GM23338 (cell line): ENCODE data around the gene KCTD19. TPM values are rescaled to one million over a fixed set of nuclear protein-coding genes. Genes with fewer than 3 reads are reported as not detected.

Experiments used
- ATAC-seq: fragments of 200-7000 bp; cut with Tn5 transposase; 3 replicates; pipeline ENCODE4 v1.9.1; 2020
- DNase-seq: peaks from one replicate; pipeline ENCODE4 v3.0.0-alpha.2; 2015; ENCODE audit warnings: low spot score
- H2AFZ ChIP-seq: fragments of 200-600 bp; sonication (generic); 2 replicates; pipeline ENCODE4 v1.8.0; 2016; ENCODE audit warnings: antibody characterized with exemption, mild to moderate bottlenecking, moderate library complexity
- H3F3A ChIP-seq: fragments of 200-600 bp; sonication (generic); replicated peaks from 2 replicates; pipeline ENCODE4 v1.8.0; 2017; ENCODE audit warnings: antibody characterized with exemption, mixed run types, low read depth
- H3K27ac ChIP-seq: fragments of 200-600 bp; sonication (generic); 2 replicates; pipeline ENCODE4 v1.6.1; 2016; ENCODE audit warnings: low read depth
- H3K27me3 ChIP-seq: fragments of 200-600 bp; sonication (generic); 2 replicates; pipeline ENCODE4 v1.8.0; 2016; ENCODE audit warnings: mild to moderate bottlenecking, mixed run types, moderate library complexity; ENCODE audit not compliant: insufficient read depth
- H3K36me3 ChIP-seq: fragments of 200-600 bp; sonication (generic); 2 replicates; pipeline ENCODE4 v1.8.0; 2016; ENCODE audit warnings: mild to moderate bottlenecking; ENCODE audit not compliant: insufficient read depth
- H3K4me1 ChIP-seq: fragments of 200-600 bp; sonication (generic); 2 replicates; pipeline ENCODE4 v1.8.0; 2016; ENCODE audit warnings: mild to moderate bottlenecking, moderate library complexity; ENCODE audit not compliant: insufficient read depth
- H3K4me2 ChIP-seq: fragments of 200-600 bp; sonication (generic); 2 replicates; pipeline ENCODE4 v1.7.1; 2017; ENCODE audit warnings: mixed run types
- H3K4me3 ChIP-seq: fragments of 200-600 bp; sonication (generic); 2 replicates; pipeline ENCODE4 v1.6.1; 2016; ENCODE audit warnings: mixed run types
- H3K79me2 ChIP-seq: fragments of 200-600 bp; sonication (generic); replicated peaks from 2 replicates; pipeline ENCODE4 v1.8.0; 2017; ENCODE audit warnings: mild to moderate bottlenecking; ENCODE audit not compliant: insufficient read depth
- H3K9me2 ChIP-seq: fragments of 200-600 bp; sonication (generic); 2 replicates; pipeline ENCODE4 v1.8.0; 2017; ENCODE audit not compliant: insufficient read depth
- H4K20me1 ChIP-seq: fragments of 200-600 bp; sonication (generic); replicated peaks from 2 replicates; pipeline ENCODE4 v1.8.0; 2017; ENCODE audit warnings: mild to moderate bottlenecking; ENCODE audit not compliant: insufficient read depth
- H3K27ac Mint-ChIP-seq: 2 replicates; pipeline ENCODE4 v1.8.0; 2020; ENCODE audit warnings: inconsistent platforms, mild to moderate bottlenecking, moderate library complexity, mixed read lengths
- H3K27me3 Mint-ChIP-seq: 3 replicates; pipeline ENCODE4 v1.8.0; 2022; ENCODE audit warnings: low read depth, mild to moderate bottlenecking, moderate library complexity, mixed read lengths, inconsistent platforms; ENCODE audit not compliant: insufficient read depth, poor library complexity
- H3K36me3 Mint-ChIP-seq: 3 replicates; pipeline ENCODE4 v1.8.0; 2021; ENCODE audit warnings: low read depth, mild to moderate bottlenecking, inconsistent platforms, moderate library complexity, mixed read lengths
- H3K4me1 Mint-ChIP-seq: 3 replicates; pipeline ENCODE4 v1.8.0; 2020; ENCODE audit warnings: mild to moderate bottlenecking, inconsistent platforms, mixed read lengths
- H3K4me3 Mint-ChIP-seq: 3 replicates; pipeline ENCODE4 v1.8.0; 2021; ENCODE audit warnings: moderate library complexity, mild to moderate bottlenecking, inconsistent platforms, mixed read lengths
- H3K9me3 Mint-ChIP-seq: 3 replicates; pipeline ENCODE4 v1.8.0; 2020; ENCODE audit warnings: moderate library complexity, mild to moderate bottlenecking, inconsistent platforms, mixed read lengths
- EZH2 ChIP-seq: fragments of 200-600 bp; sonication (generic); IDR thresholded peaks from one replicate; pipeline ENCODE4 v1.8.0; 2017; ENCODE audit warnings: antibody characterized with exemption, mild to moderate bottlenecking, low read depth; ENCODE audit not compliant: unreplicated experiment
- EZH2phosphoT487 ChIP-seq: fragments of 200-600 bp; sonication (generic); IDR thresholded peaks from one replicate; pipeline ENCODE4 v1.8.1; 2018; ENCODE audit warnings: antibody characterized with exemption; ENCODE audit not compliant: unreplicated experiment
- NANOG ChIP-seq: IDR thresholded peaks from 2 replicates; pipeline ENCODE4 v1.6.1; 2016; ENCODE audit warnings: antibody characterized with exemption, borderline replicate concordance
- STAT1 ChIP-seq: IDR thresholded peaks from one replicate; pipeline ENCODE4 v1.6.1; 2016; ENCODE audit warnings: antibody characterized with exemption; ENCODE audit not compliant: unreplicated experiment
- ZNF114 ChIP-seq: fragments of 250-450 bp; sonication (Bioruptor Pico); IDR thresholded peaks from 2 replicates; pipeline ENCODE4 v1.5.0; 2020; ENCODE audit warnings: mild to moderate bottlenecking, moderate library complexity
- polyA plus RNA-seq: library from polyadenylated mRNA; unstranded; fragments of >200 nt; fragmentation: Nextera tagmentation; extraction: Ambion mirVana; gene quantifications from 2 replicates; pipeline ENCODE4 v1.2.1, GENCODE V29; 2016
- total RNA-seq: library from RNA; depleted of rRNA; stranded (reverse); fragments of >200 nt; shearing (Covaris generic); gene quantifications from 2 replicates; pipeline ENCODE4 v1.2.3, GENCODE V29; 2014
- TF ChIP-seq, protein P1 (sequence below): IDR thresholded peaks from 2 replicates; pipeline ENCODE4 v1.6.1; 2016; ENCODE audit warnings: antibody characterized with exemption
- TF ChIP-seq, protein P2 (sequence below): fragments of 250-450 bp; sonication (Bioruptor Pico); IDR thresholded peaks from 2 replicates; pipeline ENCODE4 v1.5.0; 2020; ENCODE audit warnings: mild to moderate bottlenecking, moderate library complexity
- TF ChIP-seq, protein P3 (sequence below), 2 experiments: fragments of 200-600 bp in 1 of 2; sonication (generic) in 1 of 2; conservative IDR thresholded peaks; 2 replicates each; pipeline versions ENCODE4 v1.5.1 to v1.6.1; 2016 to 2017; ENCODE audit warnings: antibody characterized with exemption in 2 of 2, low read depth in 2 of 2, mild to moderate bottlenecking in 2 of 2, moderate library complexity in 1 of 2

The KCTD19 gene
- total and polyA plus RNA-seq, 2 experiments from 2014 or later, result 0.31 to 0.65 TPM

DNA sequence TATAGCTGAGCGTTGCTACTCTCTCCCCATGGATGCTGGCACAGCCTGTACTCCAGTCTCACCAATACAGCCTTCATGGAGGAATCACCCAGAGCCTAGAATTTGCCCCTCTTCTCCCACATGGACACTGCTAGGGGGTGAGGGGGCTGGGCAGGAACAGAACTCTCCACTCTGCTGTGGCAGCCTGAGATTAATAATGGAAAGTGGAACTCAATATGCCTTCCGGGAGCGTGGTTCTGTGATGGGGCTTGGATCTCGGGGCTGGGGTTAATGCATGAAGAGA is 76.6 kb downstream of the KCTD19 start (continued):
- TF ChIP-seq NANOG (no peak), EZH2phosphoT487 (no peak), ZNF114 (CRISPR knock-in tag) (no peak), STAT1 (no peak)

DNA sequence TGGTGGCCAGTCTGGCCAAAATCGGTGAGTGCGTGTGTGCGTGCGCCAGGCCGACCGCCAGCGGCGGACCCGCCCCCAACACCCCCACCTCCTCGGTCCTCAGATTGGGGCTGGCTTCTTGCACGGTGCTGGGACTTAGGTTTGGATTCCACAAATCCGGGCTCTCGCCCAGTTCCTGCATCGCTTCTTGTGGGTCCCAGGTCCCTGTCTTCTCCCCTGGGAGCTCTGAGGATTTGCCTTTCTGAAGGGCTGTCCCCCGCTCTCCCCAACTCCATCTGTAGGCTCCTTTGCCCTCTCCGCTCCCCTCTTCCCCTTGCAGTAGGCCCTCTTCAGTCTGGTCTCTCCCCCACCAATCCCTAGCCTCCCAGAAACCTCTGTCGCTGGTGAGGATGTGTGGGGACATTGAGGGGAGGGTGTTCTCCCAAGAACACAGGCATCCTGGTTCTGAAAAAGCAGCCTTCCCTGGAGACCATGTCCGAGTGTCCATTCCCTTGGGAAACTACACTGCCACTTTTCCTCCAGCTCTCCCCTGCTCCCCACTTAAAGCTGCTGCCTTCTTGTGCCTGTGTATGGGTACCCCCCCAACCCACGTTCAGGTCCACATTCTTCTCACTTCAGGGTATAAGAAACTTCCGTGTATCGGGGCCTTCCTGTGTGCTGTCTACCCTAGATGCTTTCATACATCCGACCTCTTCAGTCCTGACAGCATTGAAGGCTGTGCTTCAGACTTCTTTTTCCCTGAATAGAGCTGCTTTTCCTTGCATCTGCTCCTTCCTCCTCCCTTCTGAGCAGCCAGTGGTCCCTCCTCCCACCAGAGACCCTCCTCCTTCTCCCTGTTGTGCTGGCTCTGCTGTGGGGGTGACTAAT is 77.1 kb downstream of the KCTD19 start:
- Histone ChIP-seq H3F3A (peaks cover 18% of the 10 kb centered on the region), H3K27me3 (peaks cover 34% of the 10 kb centered on the region), H3K36me3 (no peaks in the 10 kb centered on the region; the same call in 1 of the 2 replicates), H3K4me1 (peaks cover 23% of the 10 kb centered on the region), H3K27ac (no peak overlapping the region), H3K4me2 (peak overlapping the region; percentile 94), H3K79me2 (peaks cover 12% of the 10 kb centered on the region), H3K4me3 (peak overlapping the region; percentile 89), H3K9me2 (no peaks in the 10 kb centered on the region), H4K20me1 (no peaks in the 10 kb centered on the region; the same call in none of the 2 replicates), H2AFZ (peak overlapping the region; percentile 84; the same call in 1 of the 2 replicates)
- H3K4me1 Mint-ChIP-seq, result peaks cover 34% of the 10 kb centered on the region
- no peak overlapping the region for H3K27ac Mint-ChIP-seq
- TF ChIP-seq, protein P1, sequence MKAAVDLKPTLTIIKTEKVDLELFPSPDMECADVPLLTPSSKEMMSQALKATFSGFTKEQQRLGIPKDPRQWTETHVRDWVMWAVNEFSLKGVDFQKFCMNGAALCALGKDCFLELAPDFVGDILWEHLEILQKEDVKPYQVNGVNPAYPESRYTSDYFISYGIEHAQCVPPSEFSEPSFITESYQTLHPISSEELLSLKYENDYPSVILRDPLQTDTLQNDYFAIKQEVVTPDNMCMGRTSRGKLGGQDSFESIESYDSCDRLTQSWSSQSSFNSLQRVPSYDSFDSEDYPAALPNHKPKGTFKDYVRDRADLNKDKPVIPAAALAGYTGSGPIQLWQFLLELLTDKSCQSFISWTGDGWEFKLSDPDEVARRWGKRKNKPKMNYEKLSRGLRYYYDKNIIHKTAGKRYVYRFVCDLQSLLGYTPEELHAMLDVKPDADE, result no peak
- TF ChIP-seq, protein P2, sequence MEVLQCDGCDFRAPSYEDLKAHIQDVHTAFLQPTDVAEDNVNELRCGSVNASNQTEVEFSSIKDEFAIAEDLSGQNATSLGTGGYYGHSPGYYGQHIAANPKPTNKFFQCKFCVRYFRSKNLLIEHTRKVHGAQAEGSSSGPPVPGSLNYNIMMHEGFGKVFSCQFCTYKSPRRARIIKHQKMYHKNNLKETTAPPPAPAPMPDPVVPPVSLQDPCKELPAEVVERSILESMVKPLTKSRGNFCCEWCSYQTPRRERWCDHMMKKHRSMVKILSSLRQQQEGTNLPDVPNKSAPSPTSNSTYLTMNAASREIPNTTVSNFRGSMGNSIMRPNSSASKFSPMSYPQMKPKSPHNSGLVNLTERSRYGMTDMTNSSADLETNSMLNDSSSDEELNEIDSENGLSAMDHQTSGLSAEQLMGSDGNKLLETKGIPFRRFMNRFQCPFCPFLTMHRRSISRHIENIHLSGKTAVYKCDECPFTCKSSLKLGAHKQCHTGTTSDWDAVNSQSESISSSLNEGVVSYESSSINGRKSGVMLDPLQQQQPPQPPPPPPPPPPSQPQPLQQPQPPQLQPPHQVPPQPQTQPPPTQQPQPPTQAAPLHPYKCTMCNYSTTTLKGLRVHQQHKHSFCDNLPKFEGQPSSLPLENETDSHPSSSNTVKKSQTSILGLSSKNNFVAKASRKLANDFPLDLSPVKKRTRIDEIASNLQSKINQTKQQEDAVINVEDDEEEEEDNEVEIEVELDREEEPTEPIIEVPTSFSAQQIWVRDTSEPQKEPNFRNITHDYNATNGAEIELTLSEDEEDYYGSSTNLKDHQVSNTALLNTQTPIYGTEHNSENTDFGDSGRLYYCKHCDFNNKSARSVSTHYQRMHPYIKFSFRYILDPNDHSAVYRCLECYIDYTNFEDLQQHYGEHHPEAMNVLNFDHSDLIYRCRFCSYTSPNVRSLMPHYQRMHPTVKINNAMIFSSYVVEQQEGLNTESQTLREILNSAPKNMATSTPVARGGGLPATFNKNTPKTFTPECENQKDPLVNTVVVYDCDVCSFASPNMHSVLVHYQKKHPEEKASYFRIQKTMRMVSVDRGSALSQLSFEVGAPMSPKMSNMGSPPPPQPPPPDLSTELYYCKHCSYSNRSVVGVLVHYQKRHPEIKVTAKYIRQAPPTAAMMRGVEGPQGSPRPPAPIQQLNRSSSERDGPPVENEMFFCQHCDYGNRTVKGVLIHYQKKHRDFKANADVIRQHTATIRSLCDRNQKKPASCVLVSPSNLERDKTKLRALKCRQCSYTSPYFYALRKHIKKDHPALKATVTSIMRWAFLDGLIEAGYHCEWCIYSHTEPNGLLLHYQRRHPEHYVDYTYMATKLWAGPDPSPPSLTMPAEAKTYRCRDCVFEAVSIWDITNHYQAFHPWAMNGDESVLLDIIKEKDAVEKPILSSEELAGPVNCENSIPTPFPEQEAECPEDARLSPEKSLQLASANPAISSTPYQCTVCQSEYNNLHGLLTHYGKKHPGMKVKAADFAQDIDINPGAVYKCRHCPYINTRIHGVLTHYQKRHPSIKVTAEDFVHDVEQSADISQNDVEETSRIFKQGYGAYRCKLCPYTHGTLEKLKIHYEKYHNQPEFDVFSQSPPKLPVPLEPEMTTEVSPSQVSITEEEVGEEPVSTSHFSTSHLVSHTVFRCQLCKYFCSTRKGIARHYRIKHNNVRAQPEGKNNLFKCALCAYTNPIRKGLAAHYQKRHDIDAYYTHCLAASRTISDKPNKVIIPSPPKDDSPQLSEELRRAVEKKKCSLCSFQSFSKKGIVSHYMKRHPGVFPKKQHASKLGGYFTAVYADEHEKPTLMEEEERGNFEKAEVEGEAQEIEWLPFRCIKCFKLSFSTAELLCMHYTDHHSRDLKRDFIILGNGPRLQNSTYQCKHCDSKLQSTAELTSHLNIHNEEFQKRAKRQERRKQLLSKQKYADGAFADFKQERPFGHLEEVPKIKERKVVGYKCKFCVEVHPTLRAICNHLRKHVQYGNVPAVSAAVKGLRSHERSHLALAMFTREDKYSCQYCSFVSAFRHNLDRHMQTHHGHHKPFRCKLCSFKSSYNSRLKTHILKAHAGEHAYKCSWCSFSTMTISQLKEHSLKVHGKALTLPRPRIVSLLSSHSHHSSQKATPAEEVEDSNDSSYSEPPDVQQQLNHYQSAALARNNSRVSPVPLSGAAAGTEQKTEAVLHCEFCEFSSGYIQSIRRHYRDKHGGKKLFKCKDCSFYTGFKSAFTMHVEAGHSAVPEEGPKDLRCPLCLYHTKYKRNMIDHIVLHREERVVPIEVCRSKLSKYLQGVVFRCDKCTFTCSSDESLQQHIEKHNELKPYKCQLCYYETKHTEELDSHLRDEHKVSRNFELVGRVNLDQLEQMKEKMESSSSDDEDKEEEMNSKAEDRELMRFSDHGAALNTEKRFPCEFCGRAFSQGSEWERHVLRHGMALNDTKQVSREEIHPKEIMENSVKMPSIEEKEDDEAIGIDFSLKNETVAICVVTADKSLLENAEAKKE, result no peak
- TF ChIP-seq EZH2phosphoT487 (no peak), ZNF114 (CRISPR knock-in tag) (no peak), EZH2 (no peak)
- TF ChIP-seq, protein P3, sequence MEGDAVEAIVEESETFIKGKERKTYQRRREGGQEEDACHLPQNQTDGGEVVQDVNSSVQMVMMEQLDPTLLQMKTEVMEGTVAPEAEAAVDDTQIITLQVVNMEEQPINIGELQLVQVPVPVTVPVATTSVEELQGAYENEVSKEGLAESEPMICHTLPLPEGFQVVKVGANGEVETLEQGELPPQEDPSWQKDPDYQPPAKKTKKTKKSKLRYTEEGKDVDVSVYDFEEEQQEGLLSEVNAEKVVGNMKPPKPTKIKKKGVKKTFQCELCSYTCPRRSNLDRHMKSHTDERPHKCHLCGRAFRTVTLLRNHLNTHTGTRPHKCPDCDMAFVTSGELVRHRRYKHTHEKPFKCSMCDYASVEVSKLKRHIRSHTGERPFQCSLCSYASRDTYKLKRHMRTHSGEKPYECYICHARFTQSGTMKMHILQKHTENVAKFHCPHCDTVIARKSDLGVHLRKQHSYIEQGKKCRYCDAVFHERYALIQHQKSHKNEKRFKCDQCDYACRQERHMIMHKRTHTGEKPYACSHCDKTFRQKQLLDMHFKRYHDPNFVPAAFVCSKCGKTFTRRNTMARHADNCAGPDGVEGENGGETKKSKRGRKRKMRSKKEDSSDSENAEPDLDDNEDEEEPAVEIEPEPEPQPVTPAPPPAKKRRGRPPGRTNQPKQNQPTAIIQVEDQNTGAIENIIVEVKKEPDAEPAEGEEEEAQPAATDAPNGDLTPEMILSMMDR (conservative IDR thresholded peaks at IDR 0.05; ENCODE audit: low read depth in 2 of 2), result no peak
- peaks cover 5% of the 10 kb centered on the region; the same call in 2 of the 3 replicates for H3K36me3 Mint-ChIP-seq
- peaks cover 27% of the 10 kb centered on the region for H3K27me3 Mint-ChIP-seq
- peak overlapping the region; percentile 81 for H3K4me3 Mint-ChIP-seq
- no peaks in the 10 kb centered on the region for H3K9me3 Mint-ChIP-seq
- DNase-seq, result peak; percentile 59
- no peak; the same call in 2 of the 3 replicates for ATAC-seq
